Activated CD8-positive, alpha-beta T cell treated with anti-CD3 and anti-CD28 coated beads for 36 hours (primary cell): ENCODE data around the gene KLF3. TPM values are rescaled to one million over a fixed set of nuclear protein-coding genes. Genes with fewer than 3 reads are reported as not detected.

Experiments used
- ATAC-seq: fragments of 200-7000 bp; cut with Tn5 transposase; one replicate; pipeline ENCODE4 v1.10.0; 2021; ENCODE audit warnings: mild to moderate bottlenecking, moderate library complexity
- CTCF ChIA-PET: fragments of 350-600 bp; sonication (Branson Sonifier 250); formaldehyde crosslinking; loops from one replicate; lab custom pipeline; 2021; ENCODE audit warnings: antibody characterized with exemption; lab: Charles Lee
- POLR2A ChIA-PET: fragments of 350-600 bp; sonication (Branson Sonifier 250); formaldehyde crosslinking; loops from one replicate; lab custom pipeline; 2021; ENCODE audit warnings: antibody characterized with exemption; lab: Charles Lee
- DNase-seq: peaks from one replicate; pipeline ENCODE4 v3.0.0-alpha.2; 2020
- H3K27ac Mint-ChIP-seq: one replicate; pipeline ENCODE4 v1.8.0; 2021; ENCODE audit warnings: mild to moderate bottlenecking, mixed read lengths
- H3K27me3 Mint-ChIP-seq: one replicate; pipeline ENCODE4 v1.8.0; 2021; ENCODE audit warnings: mixed read lengths
- H3K36me3 Mint-ChIP-seq: one replicate; pipeline ENCODE4 v1.8.0; 2021; ENCODE audit warnings: low read depth, mixed read lengths
- H3K4me1 Mint-ChIP-seq: one replicate; pipeline ENCODE4 v1.8.0; 2021; ENCODE audit warnings: low read depth, mixed read lengths
- H3K4me3 Mint-ChIP-seq: one replicate; pipeline ENCODE4 v1.8.0; 2021; ENCODE audit warnings: mild to moderate bottlenecking, moderate library complexity, mixed read lengths
- H3K9me3 Mint-ChIP-seq: one replicate; pipeline ENCODE4 v1.8.0; 2021; ENCODE audit warnings: mixed read lengths
- CTCF ChIP-seq: fragments of 200-600 bp; IDR thresholded peaks from one replicate; pipeline ENCODE4 v1.8.0; 2022; ENCODE audit warnings: antibody characterized with exemption, mild to moderate bottlenecking
- intact Hi-C: fragments of 100-400 bp; cut with micrococcal nuclease; formaldehyde crosslinking; loops from one replicate; pipeline ENCODE4 v1.10.0; 2022
- total RNA-seq, 2 experiments: library from RNA; stranded (reverse); gene quantifications; one replicate each; pipeline ENCODE4 v1.2.3, GENCODE V29; 2021

Gene KLF3
- total RNA-seq, 2 experiments from 2014 or later = 5.5 to 6.0 TPM

GRCh38 chr4:38734446-38734845 lies 70.4 kb downstream of the KLF3 start:
- peaks cover 2% of the 10 kb centered on the region for H3K27me3 Mint-ChIP-seq
- DNase-seq (no peak), ATAC-seq (no peak)
- intact Hi-C loops = loop anchor here (5.0 to 10.0 kb wide), 2 partner anchors 52 to 420 kb away; no protein-coding TSS in a partner anchor
- H3K9me3 Mint-ChIP-seq = peaks cover 12% of the 10 kb centered on the region
- no peaks in the 10 kb centered on the region for H3K36me3 Mint-ChIP-seq
- H3K4me1 Mint-ChIP-seq = peaks cover 15% of the 10 kb centered on the region
- TF ChIP-seq CTCF = no peak
- CTCF ChIA-PET = interaction anchor here (0.6 to 4.4 kb wide), 4 partner anchors 25 to 555 kb away, joined by 3 to 28 read pairs (median 4); partner anchors contain the start of gene TLR1
- H3K27ac Mint-ChIP-seq = no peak overlapping the region
- POLR2A ChIA-PET = no interaction called here
- no peak overlapping the region for H3K4me3 Mint-ChIP-seq

GRCh38 chr4:38734911-38735310 lies 70.9 kb downstream of the KLF3 start:
- ATAC-seq = no peak
- ChIA-PET CTCF (interaction anchor here (0.6 to 4.4 kb wide), 4 partner anchors 25 to 555 kb away, joined by 3 to 28 read pairs (median 4); partner anchors contain the start of gene TLR1), POLR2A (no interaction called here)
- H3K4me3 Mint-ChIP-seq = no peak overlapping the region
- H3K9me3 Mint-ChIP-seq = peaks cover 12% of the 10 kb centered on the region
- H3K27ac Mint-ChIP-seq = no peak overlapping the region
- TF ChIP-seq CTCF = no peak
- intact Hi-C loops = loop anchor here (5.0 to 10.0 kb wide), 2 partner anchors 53 to 420 kb away; no protein-coding TSS in a partner anchor
- DNase-seq = no peak
- H3K4me1 Mint-ChIP-seq = peaks cover 15% of the 10 kb centered on the region
- no peaks in the 10 kb centered on the region for H3K36me3 Mint-ChIP-seq
- peaks cover 2% of the 10 kb centered on the region for H3K27me3 Mint-ChIP-seq

- TF ChIP-seq CTCF = no peak
- H3K27me3 Mint-ChIP-seq = peaks cover 2% of the 10 kb centered on the region
- H3K9me3 Mint-ChIP-seq = peaks cover 12% of the 10 kb centered on the region
- DNase-seq (no peak), ATAC-seq (no peak)
- no peak overlapping the region for H3K27ac Mint-ChIP-seq
- ChIA-PET CTCF (interaction anchor here (0.9 to 4.4 kb wide), 3 partner anchors 13 to 556 kb away, joined by 3 to 28 read pairs (median 4); no protein-coding TSS in a partner anchor), POLR2A (no interaction called here)
- intact Hi-C loops = loop anchor here (10.0 kb wide), 1 partner anchor 421 kb away; no protein-coding TSS in a partner anchor
- H3K36me3 Mint-ChIP-seq = no peaks in the 10 kb centered on the region
- peaks cover 6% of the 10 kb centered on the region for H3K4me1 Mint-ChIP-seq
- H3K4me3 Mint-ChIP-seq = no peak overlapping the region
Measured at GRCh38 chr4:38735870-38736269, 71.9 kb downstream of the KLF3 start.

- ChIA-PET POLR2A (no interaction called here), CTCF (interaction anchor here (1.0 to 1.3 kb wide), 2 partner anchors 21 to 65 kb away, joined by 3 to 5 read pairs; partner anchors contain the start of gene TLR1)
- peaks cover 3% of the 10 kb centered on the region for H3K4me1 Mint-ChIP-seq
- H3K4me3 Mint-ChIP-seq = no peak overlapping the region
- DNase-seq (no peak), ATAC-seq (no peak)
- no peak overlapping the region for H3K27ac Mint-ChIP-seq
- peaks cover 2% of the 10 kb centered on the region for H3K27me3 Mint-ChIP-seq
- intact Hi-C loops = loop anchor here (10.0 kb wide), 1 partner anchor 424 kb away; no protein-coding TSS in a partner anchor
- no peaks in the 10 kb centered on the region for H3K36me3 Mint-ChIP-seq
- TF ChIP-seq CTCF = no peak
- no peaks in the 10 kb centered on the region for H3K9me3 Mint-ChIP-seq
Measured at GRCh38 chr4:38738940-38739803, 75.2 kb downstream of the KLF3 start.
